Activated CD4-positive, alpha-beta T cell treated with anti-CD3 and anti-CD28 coated beads, Interleukin-2, amount 10 ng/mL, durations not matched to agents 24 days and 14 days (primary cell): ENCODE results near the gene SLC4A1AP. TPM values are rescaled to one million over a fixed set of nuclear protein-coding genes. Genes with fewer than 3 reads are reported as not detected.
A peak's percentile ranks its signal among the peaks of the same experiment; 100 is the strongest.

Experiments used
- DNase-seq: peaks from one replicate; pipeline ENCODE4 v3.0.0; 2022
- H3K27ac Mint-ChIP-seq: one replicate; pipeline ENCODE4 v1.8.0; 2022; ENCODE audit warnings: mild to moderate bottlenecking, mixed read lengths
- H3K27me3 Mint-ChIP-seq: one replicate; pipeline ENCODE4 v1.8.0; 2022; ENCODE audit warnings: mixed read lengths
- H3K36me3 Mint-ChIP-seq: one replicate; pipeline ENCODE4 v1.8.0; 2022; ENCODE audit warnings: low read depth, mild to moderate bottlenecking, mixed read lengths
- H3K4me1 Mint-ChIP-seq: one replicate; pipeline ENCODE4 v1.8.0; 2021; ENCODE audit warnings: mixed read lengths
- H3K4me3 Mint-ChIP-seq: one replicate; pipeline ENCODE4 v1.8.0; 2022; ENCODE audit warnings: mild to moderate bottlenecking, moderate library complexity, mixed read lengths
- H3K9me3 Mint-ChIP-seq: one replicate; pipeline ENCODE4 v1.8.0; 2021; ENCODE audit warnings: mixed read lengths
- intact Hi-C: fragments of 100-400 bp; cut with micrococcal nuclease; formaldehyde crosslinking; loops from one replicate; pipeline ENCODE4 v1.15.1; 2023
- total RNA-seq: library from RNA; stranded (reverse); gene quantifications from 2 replicates; pipeline ENCODE4 v1.2.3, GENCODE V29; 2022

SLC4A1AP gene
- total RNA-seq, 1 donor from 2014 or later: 28.7 TPM

GRCh38 chr2:27634291-27634690 is 29.4 kb upstream of the SLC4A1AP start:
- no peaks in the 10 kb centered on the region for H3K27me3 Mint-ChIP-seq
- DNase-seq: no peak
- H3K4me1 Mint-ChIP-seq: peaks cover 28% of the 10 kb centered on the region
- no peak overlapping the region for H3K27ac Mint-ChIP-seq
- H3K36me3 Mint-ChIP-seq: peaks cover 66% of the 10 kb centered on the region
- H3K9me3 Mint-ChIP-seq: no peaks in the 10 kb centered on the region
- intact Hi-C loops: no loop called here
- H3K4me3 Mint-ChIP-seq: no peak overlapping the region

- intact Hi-C loops: no loop called here
- no peaks in the 10 kb centered on the region for H3K27me3 Mint-ChIP-seq
- no peak overlapping the region for H3K27ac Mint-ChIP-seq
- peaks cover 71% of the 10 kb centered on the region for H3K36me3 Mint-ChIP-seq
- DNase-seq: no peak
- H3K4me1 Mint-ChIP-seq: peaks cover 21% of the 10 kb centered on the region
- H3K9me3 Mint-ChIP-seq: no peaks in the 10 kb centered on the region
- no peak overlapping the region for H3K4me3 Mint-ChIP-seq
Observed at GRCh38 chr2:27636766-27637165, 26.9 kb upstream of the SLC4A1AP start.

GRCh38 chr2:27638037-27638637 is 25.6 kb upstream of the SLC4A1AP start:
- Mint-ChIP-seq H3K4me3 (peak overlapping the region; percentile 72), H3K36me3 (peaks cover 68% of the 10 kb centered on the region)
- intact Hi-C loops: loop anchor here (1.0 to 2.0 kb wide), 4 partner anchors 9 to 209 kb away; partner anchors contain the start of genes CCDC121, GPN1, NRBP1 and SLC4A1AP

GRCh38 chr2:27638709-27639108 is 25.0 kb upstream of the SLC4A1AP start:
- intact Hi-C loops: loop anchor here (1.0 to 2.0 kb wide), 4 partner anchors 9 to 210 kb away; partner anchors contain the start of genes CCDC121, GPN1, NRBP1 and SLC4A1AP
- DNase-seq: no peak
- H3K4me3 Mint-ChIP-seq: peak overlapping the region; percentile 72
- H3K4me1 Mint-ChIP-seq: peaks cover 19% of the 10 kb centered on the region
- H3K9me3 Mint-ChIP-seq: no peaks in the 10 kb centered on the region
- H3K36me3 Mint-ChIP-seq: peaks cover 66% of the 10 kb centered on the region
- no peaks in the 10 kb centered on the region for H3K27me3 Mint-ChIP-seq
- H3K27ac Mint-ChIP-seq: peak overlapping the region; percentile 93

More at GRCh38 chr2:27638037-27638637, 25.6 kb upstream of the SLC4A1AP start:
- no peaks in the 10 kb centered on the region for H3K27me3 Mint-ChIP-seq
- peaks cover 19% of the 10 kb centered on the region for H3K4me1 Mint-ChIP-seq
- DNase-seq: peak; percentile 64
- no peaks in the 10 kb centered on the region for H3K9me3 Mint-ChIP-seq
- peak overlapping the region; percentile 93 for H3K27ac Mint-ChIP-seq

GRCh38 chr2:27640722-27641245 is 22.9 kb upstream of the SLC4A1AP start:
- Mint-ChIP-seq H3K4me3 (no peak overlapping the region), H3K9me3 (no peaks in the 10 kb centered on the region), H3K27ac (no peak overlapping the region), H3K27me3 (no peaks in the 10 kb centered on the region), H3K4me1 (peaks cover 19% of the 10 kb centered on the region), H3K36me3 (peaks cover 54% of the 10 kb centered on the region)
- DNase-seq: no peak
- intact Hi-C loops: no loop called here

- Mint-ChIP-seq H3K4me1 (no peaks in the 10 kb centered on the region), H3K9me3 (no peaks in the 10 kb centered on the region), H3K27me3 (no peaks in the 10 kb centered on the region), H3K27ac (no peak overlapping the region), H3K36me3 (peaks cover 55% of the 10 kb centered on the region), H3K4me3 (no peak overlapping the region)
- no peak for DNase-seq
- intact Hi-C loops: no loop called here
Observed at GRCh38 chr2:27645197-27645596, 18.5 kb upstream of the SLC4A1AP start.

GRCh38 chr2:27647289-27647688 is 16.4 kb upstream of the SLC4A1AP start:
- peaks cover 52% of the 10 kb centered on the region for H3K36me3 Mint-ChIP-seq
- no peaks in the 10 kb centered on the region for H3K4me1 Mint-ChIP-seq
- no peak overlapping the region for H3K4me3 Mint-ChIP-seq
- intact Hi-C loops: no loop called here
- H3K27me3 Mint-ChIP-seq: no peaks in the 10 kb centered on the region
- H3K27ac Mint-ChIP-seq: no peak overlapping the region
- no peaks in the 10 kb centered on the region for H3K9me3 Mint-ChIP-seq
- DNase-seq: no peak

GRCh38 chr2:27647737-27648136 is 16.0 kb upstream of the SLC4A1AP start:
- Mint-ChIP-seq H3K4me3 (no peak overlapping the region), H3K27ac (no peak overlapping the region), H3K27me3 (no peaks in the 10 kb centered on the region), H3K4me1 (peaks cover 3% of the 10 kb centered on the region), H3K9me3 (no peaks in the 10 kb centered on the region), H3K36me3 (peaks cover 52% of the 10 kb centered on the region)
- no peak for DNase-seq
- intact Hi-C loops: no loop called here

- H3K27me3 Mint-ChIP-seq: no peaks in the 10 kb centered on the region
- peaks cover 9% of the 10 kb centered on the region for H3K4me1 Mint-ChIP-seq
- no peak for DNase-seq
- H3K9me3 Mint-ChIP-seq: no peaks in the 10 kb centered on the region
- no peak overlapping the region for H3K27ac Mint-ChIP-seq
- H3K4me3 Mint-ChIP-seq: no peak overlapping the region
- H3K36me3 Mint-ChIP-seq: peaks cover 72% of the 10 kb centered on the region
- intact Hi-C loops: no loop called here
Observed at GRCh38 chr2:27651056-27651455, 12.6 kb upstream of the SLC4A1AP start.

- H3K27ac Mint-ChIP-seq: no peak overlapping the region
- H3K9me3 Mint-ChIP-seq: no peaks in the 10 kb centered on the region
- H3K27me3 Mint-ChIP-seq: no peaks in the 10 kb centered on the region
- no peak for DNase-seq
- H3K4me3 Mint-ChIP-seq: no peak overlapping the region
- peaks cover 9% of the 10 kb centered on the region for H3K4me1 Mint-ChIP-seq
- intact Hi-C loops: no loop called here
- H3K36me3 Mint-ChIP-seq: peaks cover 72% of the 10 kb centered on the region
Observed at GRCh38 chr2:27652341-27652740, 11.3 kb upstream of the SLC4A1AP start.

- H3K9me3 Mint-ChIP-seq: no peaks in the 10 kb centered on the region
- H3K4me3 Mint-ChIP-seq: no peak overlapping the region
- no peak for DNase-seq
- H3K4me1 Mint-ChIP-seq: peaks cover 9% of the 10 kb centered on the region
- H3K27me3 Mint-ChIP-seq: no peaks in the 10 kb centered on the region
- no peak overlapping the region for H3K27ac Mint-ChIP-seq
- peaks cover 68% of the 10 kb centered on the region for H3K36me3 Mint-ChIP-seq
- intact Hi-C loops: no loop called here
Observed at GRCh38 chr2:27652790-27653189, 10.9 kb upstream of the SLC4A1AP start.

GRCh38 chr2:27653397-27653796 is 10.3 kb upstream of the SLC4A1AP start:
- Mint-ChIP-seq H3K27me3 (no peaks in the 10 kb centered on the region), H3K27ac (no peak overlapping the region), H3K4me1 (peaks cover 9% of the 10 kb centered on the region), H3K4me3 (no peak overlapping the region), H3K9me3 (no peaks in the 10 kb centered on the region), H3K36me3 (peaks cover 63% of the 10 kb centered on the region)
- DNase-seq: no peak
- intact Hi-C loops: no loop called here

- Mint-ChIP-seq H3K36me3 (peaks cover 63% of the 10 kb centered on the region), H3K9me3 (no peaks in the 10 kb centered on the region), H3K4me3 (no peak overlapping the region), H3K27me3 (no peaks in the 10 kb centered on the region), H3K27ac (no peak overlapping the region), H3K4me1 (peaks cover 18% of the 10 kb centered on the region)
- DNase-seq: no peak
- intact Hi-C loops: no loop called here
Observed at GRCh38 chr2:27655155-27655951, 8.3 kb upstream of the SLC4A1AP start.

GRCh38 chr2:27661371-27661770 is 2.3 kb upstream of the SLC4A1AP start:
- Mint-ChIP-seq H3K4me3 (peak overlapping the region; percentile 47), H3K9me3 (no peaks in the 10 kb centered on the region), H3K4me1 (peaks cover 38% of the 10 kb centered on the region), H3K27ac (peak overlapping the region; percentile 19), H3K27me3 (no peaks in the 10 kb centered on the region), H3K36me3 (peaks cover 39% of the 10 kb centered on the region)
- no peak for DNase-seq
- intact Hi-C loops: loop anchor here (5.0 to 10.0 kb wide), 4 partner anchors 77 to 289 kb away; partner anchors contain the start of genes EIF2B4, FNDC4, GCKR and PPM1G
